Smooth muscle cell (in vitro differentiated cells): ENCODE measurements around the gene CHMP2A. TPM values are rescaled to one million over a fixed set of nuclear protein-coding genes. Genes with fewer than 3 reads are reported as not detected.
A peak's percentile ranks its signal among the peaks of the same experiment; 100 is the strongest.

Source experiments
- DNase-seq: peaks from one replicate; lab custom pipeline; 2025; ENCODE audit not compliant: unreplicated experiment; lab: John Stamatoyannopoulos, UW
- H2AFZ ChIP-seq: fragments of 200-600 bp; sonication (generic); 2 replicates; pipeline ENCODE4 v1.6.0; 2016; ENCODE audit warnings: antibody characterized with exemption, low read depth, mild to moderate bottlenecking
- H3F3A ChIP-seq: fragments of 200-600 bp; sonication (generic); 2 replicates; pipeline ENCODE4 v1.6.0; 2017; ENCODE audit warnings: antibody characterized with exemption, low read depth
- H3K27ac ChIP-seq: fragments of 200-600 bp; sonication (generic); 2 replicates; pipeline ENCODE4 v1.5.1; 2016; ENCODE audit warnings: low read depth, mild to moderate bottlenecking
- H3K27me3 ChIP-seq: fragments of 200-600 bp; sonication (generic); 2 replicates; pipeline ENCODE4 v1.6.1; 2016; ENCODE audit warnings: low read depth, mild to moderate bottlenecking
- H3K36me3 ChIP-seq: fragments of 200-600 bp; sonication (generic); 2 replicates; pipeline ENCODE4 v1.5.1; 2016; ENCODE audit warnings: low read depth
- H3K4me1 ChIP-seq: fragments of 200-600 bp; sonication (generic); 2 replicates; pipeline ENCODE4 v1.5.1; 2016; ENCODE audit warnings: low read depth
- H3K4me2 ChIP-seq: fragments of 200-600 bp; sonication (generic); 2 replicates; pipeline ENCODE4 v1.6.0; 2016; ENCODE audit warnings: mild to moderate bottlenecking
- H3K4me3 ChIP-seq: fragments of 200-600 bp; sonication (generic); 2 replicates; pipeline ENCODE4 v1.5.1; 2016; ENCODE audit warnings: mild to moderate bottlenecking
- H3K79me2 ChIP-seq: fragments of 200-600 bp; sonication (generic); 2 replicates; pipeline ENCODE4 v1.6.0; 2016; ENCODE audit warnings: low read depth, mild to moderate bottlenecking
- H3K9ac ChIP-seq: fragments of 200-600 bp; sonication (generic); 2 replicates; pipeline ENCODE4 v1.6.0; 2016; ENCODE audit warnings: low read depth
- H3K9me3 ChIP-seq: fragments of 200-600 bp; sonication (generic); replicated peaks from 2 replicates; pipeline ENCODE4 v1.5.1; 2016; ENCODE audit warnings: low read depth
- H4K20me1 ChIP-seq: fragments of 200-600 bp; sonication (generic); 2 replicates; pipeline ENCODE4 v1.6.0; 2016; ENCODE audit warnings: low read depth
- WGBS: methylation state at CpG from one replicate; pipeline ENCODE4 v1.1.7; 2016; ENCODE audit warnings: low lambda C conversion rate; 5-methylcytosine and 5-hydroxymethylcytosine counted together
- polyA plus RNA-seq: library from polyadenylated mRNA; unstranded; fragments of >200 nt; fragmentation: Nextera tagmentation; extraction: Ambion mirVana; gene quantifications from 2 replicates; pipeline ENCODE4 v1.2.1, GENCODE V29; 2016
- total RNA-seq: library from RNA; depleted of rRNA; stranded (reverse); fragments of >200 nt; gene quantifications from 2 replicates; pipeline ENCODE4 v1.2.3, GENCODE V29; 2014
- TF ChIP-seq, protein P1 (sequence below): fragments of 200-600 bp; sonication (generic); IDR thresholded peaks from 2 replicates; pipeline ENCODE4 v1.5.1; 2017; ENCODE audit warnings: borderline replicate concordance, mild to moderate bottlenecking, antibody characterized with exemption; ENCODE audit not compliant: insufficient read depth, poor library complexity, severe bottlenecking

CHMP2A gene
- total and polyA plus RNA-seq, 2 experiments from 2014 or later: 153 to 213 TPM

DNA sequence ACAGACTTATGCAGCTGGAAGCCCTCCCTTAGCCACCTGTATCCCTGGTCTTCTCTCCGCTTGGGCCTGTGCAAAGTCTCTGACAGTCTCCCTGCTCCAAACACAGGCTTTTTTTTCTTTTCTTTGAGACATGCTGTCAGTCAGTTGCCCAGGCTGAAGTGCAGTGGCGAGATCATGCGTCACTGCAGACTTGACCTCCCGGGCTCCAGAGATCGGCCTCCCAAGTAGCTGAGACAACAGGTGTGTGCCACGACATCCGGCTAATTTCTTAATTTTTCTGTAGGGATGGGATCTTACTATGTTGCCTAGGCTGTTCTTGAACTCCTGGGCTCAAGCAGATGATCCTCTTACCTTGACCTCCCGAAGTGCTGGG, 16.7 kb upstream of the CHMP2A start:
- Histone ChIP-seq H3K79me2 (peaks cover 6% of the 10 kb centered on the region), H3K27me3 (no peaks in the 10 kb centered on the region), H3K4me3 (no peak overlapping the region), H2AFZ (no peak overlapping the region), H3K4me2 (peak overlapping the region; percentile 96), H3F3A (peaks cover 10% of the 10 kb centered on the region), H4K20me1 (no peaks in the 10 kb centered on the region), H3K36me3 (no peaks in the 10 kb centered on the region), H3K9me3 (no peaks in the 10 kb centered on the region), H3K27ac (no peak overlapping the region), H3K9ac (no peak overlapping the region), H3K4me1 (peaks cover 14% of the 10 kb centered on the region)
- TF ChIP-seq, protein P1, sequence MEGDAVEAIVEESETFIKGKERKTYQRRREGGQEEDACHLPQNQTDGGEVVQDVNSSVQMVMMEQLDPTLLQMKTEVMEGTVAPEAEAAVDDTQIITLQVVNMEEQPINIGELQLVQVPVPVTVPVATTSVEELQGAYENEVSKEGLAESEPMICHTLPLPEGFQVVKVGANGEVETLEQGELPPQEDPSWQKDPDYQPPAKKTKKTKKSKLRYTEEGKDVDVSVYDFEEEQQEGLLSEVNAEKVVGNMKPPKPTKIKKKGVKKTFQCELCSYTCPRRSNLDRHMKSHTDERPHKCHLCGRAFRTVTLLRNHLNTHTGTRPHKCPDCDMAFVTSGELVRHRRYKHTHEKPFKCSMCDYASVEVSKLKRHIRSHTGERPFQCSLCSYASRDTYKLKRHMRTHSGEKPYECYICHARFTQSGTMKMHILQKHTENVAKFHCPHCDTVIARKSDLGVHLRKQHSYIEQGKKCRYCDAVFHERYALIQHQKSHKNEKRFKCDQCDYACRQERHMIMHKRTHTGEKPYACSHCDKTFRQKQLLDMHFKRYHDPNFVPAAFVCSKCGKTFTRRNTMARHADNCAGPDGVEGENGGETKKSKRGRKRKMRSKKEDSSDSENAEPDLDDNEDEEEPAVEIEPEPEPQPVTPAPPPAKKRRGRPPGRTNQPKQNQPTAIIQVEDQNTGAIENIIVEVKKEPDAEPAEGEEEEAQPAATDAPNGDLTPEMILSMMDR: no peak
- WGBS: 98% methylated on average over 8 of the region's 8 CpGs
- DNase-seq: no peak

DNA sequence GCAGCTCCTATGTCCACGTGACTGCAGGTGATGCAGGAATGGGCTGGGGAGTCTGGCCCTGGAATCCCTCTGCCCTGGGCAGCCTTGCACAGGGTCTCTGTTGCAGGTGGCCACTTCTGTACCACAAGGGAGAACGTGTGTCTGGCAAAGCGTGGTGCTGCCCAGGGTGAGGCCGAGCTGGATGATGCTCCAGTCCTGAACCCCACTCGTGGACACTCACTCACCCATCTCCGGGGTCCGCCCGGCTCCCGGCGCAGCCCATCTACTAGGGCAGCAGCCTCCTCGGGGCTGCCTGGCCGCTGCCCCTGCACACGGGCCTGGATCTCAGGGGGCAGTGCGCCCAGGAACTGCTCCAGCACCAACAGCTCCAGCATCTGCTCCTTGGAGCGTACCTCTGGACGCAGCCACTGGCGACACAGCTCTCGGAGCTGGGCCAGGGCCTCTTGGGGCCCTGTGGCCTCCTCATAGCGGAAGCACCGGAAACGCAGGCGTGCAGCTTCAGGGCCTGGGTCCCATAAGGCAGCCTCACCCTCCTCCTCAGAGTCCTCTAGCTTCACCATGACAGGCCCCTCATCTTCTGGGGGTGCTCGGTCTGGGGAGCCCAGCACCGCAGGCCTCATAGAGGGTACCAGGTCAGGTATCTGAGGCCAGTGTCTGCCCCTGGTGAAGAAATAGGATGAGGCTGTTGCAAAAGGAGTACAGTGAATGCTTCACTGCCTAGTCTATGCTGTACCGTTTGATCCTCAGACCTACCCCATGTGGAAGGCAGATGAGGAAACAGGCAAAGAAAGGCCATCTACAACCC, 16.1 kb upstream of the CHMP2A start:
- Histone ChIP-seq H3K27ac (no peak overlapping the region), H3K4me3 (no peak overlapping the region), H3K79me2 (peaks cover 3% of the 10 kb centered on the region), H4K20me1 (no peaks in the 10 kb centered on the region), H3K4me2 (no peak overlapping the region), H3K9ac (no peak overlapping the region), H3K27me3 (no peaks in the 10 kb centered on the region), H3K9me3 (no peaks in the 10 kb centered on the region), H3K4me1 (peaks cover 14% of the 10 kb centered on the region), H3K36me3 (no peaks in the 10 kb centered on the region), H2AFZ (no peak overlapping the region), H3F3A (peaks cover 10% of the 10 kb centered on the region)
- 94% methylated on average over 25 of the region's 25 CpGs for WGBS
- DNase-seq: no peak
- TF ChIP-seq, protein P1: no peak

DNA sequence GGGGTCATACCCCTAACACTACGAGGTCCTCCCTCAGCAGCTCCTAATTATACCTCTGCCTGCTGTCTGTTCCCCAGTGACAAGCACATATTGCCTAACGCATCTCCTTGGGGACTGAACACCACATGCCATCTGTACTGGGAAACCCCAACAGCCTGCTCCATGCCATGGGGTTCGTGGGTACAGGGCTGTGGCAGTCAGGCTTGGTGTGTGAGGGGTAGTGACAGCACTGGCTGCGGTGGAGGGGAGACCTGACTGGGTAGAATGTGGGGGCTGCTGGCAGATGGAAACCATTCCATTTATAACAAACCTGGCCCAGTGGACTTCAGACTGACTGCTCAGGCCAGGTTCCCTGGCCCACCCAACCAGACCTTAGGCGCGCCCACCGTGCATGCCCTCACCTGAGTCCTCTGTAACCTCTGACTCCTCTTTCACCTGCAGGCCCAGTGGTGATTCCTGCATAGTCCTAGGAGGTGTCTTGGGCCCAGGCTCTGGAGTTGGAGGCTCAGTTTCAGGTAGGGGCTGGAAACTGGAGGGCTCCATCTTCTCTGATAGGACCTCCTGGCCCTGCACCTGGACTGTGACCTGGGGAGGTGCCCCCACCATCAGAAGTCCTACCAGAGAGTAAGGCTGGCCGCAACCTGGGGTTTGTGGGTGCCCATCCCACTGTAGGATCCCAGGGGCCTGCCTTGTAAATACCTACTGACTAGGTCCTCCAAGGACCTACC, 15.2 kb upstream of the CHMP2A start:
- Histone ChIP-seq H2AFZ (no peak overlapping the region), H3K36me3 (no peaks in the 10 kb centered on the region), H3K79me2 (peaks cover 3% of the 10 kb centered on the region), H3K4me3 (no peak overlapping the region), H3K9me3 (no peaks in the 10 kb centered on the region), H3K9ac (no peak overlapping the region), H4K20me1 (no peaks in the 10 kb centered on the region), H3K27me3 (no peaks in the 10 kb centered on the region), H3F3A (peaks cover 10% of the 10 kb centered on the region), H3K4me2 (no peak overlapping the region), H3K4me1 (peaks cover 14% of the 10 kb centered on the region), H3K27ac (no peak overlapping the region)
- TF ChIP-seq, protein P1: no peak
- 95% methylated on average over 8 of the region's 8 CpGs for WGBS
- no peak for DNase-seq
